ENCODE measurements around the gene HPN. TPM values are rescaled to one million over a fixed set of nuclear protein-coding genes. Genes with fewer than 3 reads are reported as not detected.
"Not testable (repeated sequence)": the region's sequence is repeated elsewhere in the genome, so short reads cannot be mapped to it uniquely, and the experiment has no call there.

HPN gene
- total RNA-seq, 2 donors from 2014 or later: 0.48 TPM; not detected in 1

DNA sequence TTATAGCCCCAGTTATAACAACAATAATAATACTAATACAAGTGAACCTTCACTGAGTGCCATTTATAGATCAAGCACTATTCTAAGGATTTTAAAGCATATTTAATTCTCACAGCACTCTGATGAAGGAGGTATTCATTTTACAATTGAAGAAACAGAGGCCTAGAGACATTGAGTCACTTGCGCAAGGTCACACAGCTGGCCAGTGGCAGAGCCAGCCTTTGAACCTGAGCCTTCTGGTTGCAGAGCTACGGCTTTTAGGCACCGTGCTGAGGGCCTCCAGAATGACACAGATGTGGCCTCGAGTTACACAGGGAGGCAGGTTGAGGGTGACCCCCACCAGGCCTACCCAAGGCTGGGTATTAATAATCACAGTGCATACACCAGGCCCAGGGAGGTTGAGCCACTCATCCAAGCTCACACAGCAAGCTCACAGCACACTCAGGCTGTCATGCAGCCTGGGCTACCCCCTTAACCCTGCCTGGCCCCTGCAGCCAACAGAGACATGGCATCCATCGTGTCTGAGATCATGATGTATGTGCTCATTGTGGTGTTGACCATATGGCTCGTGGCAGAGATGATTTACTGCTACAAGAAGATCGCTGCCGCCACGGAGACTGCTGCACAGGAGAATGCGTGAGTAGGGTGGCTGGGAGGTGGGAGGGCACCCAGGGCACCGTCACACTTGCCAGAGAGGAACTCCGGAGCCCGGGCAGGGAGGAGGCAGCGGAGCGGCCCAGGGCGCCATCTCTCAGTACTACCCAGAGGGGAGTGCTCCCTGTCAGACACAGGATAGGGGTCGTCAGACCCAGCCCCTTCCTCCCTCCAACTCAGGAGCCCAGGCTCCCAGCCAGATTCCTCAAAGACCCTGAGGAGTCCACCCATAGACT lies 2.7 kb upstream of the HPN start:
- H3K4me1 Mint-ChIP-seq: peaks cover 8% of the 10 kb centered on the region
- H3K4me3 Mint-ChIP-seq: no peak overlapping the region
- H3K27me3 Mint-ChIP-seq: no peaks in the 10 kb centered on the region
- H3K27ac Mint-ChIP-seq: no peak overlapping the region
- ATAC-seq (replicated peaks): no peak
- no peaks in the 10 kb centered on the region for H3K9me3 Mint-ChIP-seq
- H3K36me3 Mint-ChIP-seq (ENCODE audit: low read depth): no peaks in the 10 kb centered on the region

DNA sequence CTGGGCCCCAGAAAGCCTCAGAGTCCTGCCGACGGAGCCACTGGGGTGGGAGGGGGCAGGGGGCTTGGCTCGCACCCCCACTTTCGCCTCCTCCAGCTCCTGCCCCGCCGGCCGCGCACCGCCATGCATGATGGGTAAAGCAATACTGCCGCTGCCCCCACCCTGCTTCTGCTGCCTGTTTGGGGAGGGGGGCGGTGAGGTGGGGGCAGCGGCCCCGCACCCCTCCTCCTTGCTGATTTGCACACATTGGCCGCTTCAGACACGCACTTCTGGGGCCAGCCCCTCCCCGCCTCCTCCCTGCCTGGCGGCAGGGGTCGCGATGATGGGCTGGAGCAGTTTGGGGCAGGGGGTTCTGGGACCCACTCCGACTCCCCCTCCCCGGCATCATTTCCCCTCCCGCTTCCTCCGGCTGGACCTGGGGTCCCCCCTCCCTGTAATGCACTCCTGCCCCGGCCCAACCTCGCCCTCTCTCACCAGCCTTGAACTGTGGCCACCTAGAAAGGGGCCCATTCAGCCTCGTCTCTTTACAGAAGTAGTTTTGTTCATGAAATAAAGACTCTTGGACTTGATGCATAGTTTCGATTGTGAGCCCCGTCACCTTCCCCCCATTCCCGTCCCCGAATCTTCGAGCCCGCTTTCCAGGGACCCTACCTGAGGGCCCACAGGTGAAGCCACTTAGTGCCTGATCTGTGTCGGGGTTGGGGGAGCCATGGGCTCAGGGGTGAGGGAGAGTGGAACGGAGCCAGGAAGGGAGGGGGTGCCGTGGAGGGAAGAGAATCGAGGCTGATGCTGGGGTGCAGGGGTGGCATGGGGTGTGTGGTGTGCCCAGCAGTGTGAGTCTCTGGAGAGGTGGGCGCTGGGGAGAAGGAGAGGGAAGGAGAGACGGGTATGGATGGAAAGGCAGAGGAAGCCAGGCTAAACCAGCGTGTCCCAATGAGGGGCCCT lies 1.4 kb upstream of the HPN start:
- peak; percentile 37 for ATAC-seq (replicated peaks)
- Mint-ChIP-seq H3K27ac (peak overlapping the region; percentile 75), H3K4me1 (peaks cover 20% of the 10 kb centered on the region), H3K27me3 (no peaks in the 10 kb centered on the region), H3K9me3 (no peaks in the 10 kb centered on the region), H3K4me3 (peak overlapping the region; percentile 75), H3K36me3 (ENCODE audit: low read depth) (no peaks in the 10 kb centered on the region)

DNA sequence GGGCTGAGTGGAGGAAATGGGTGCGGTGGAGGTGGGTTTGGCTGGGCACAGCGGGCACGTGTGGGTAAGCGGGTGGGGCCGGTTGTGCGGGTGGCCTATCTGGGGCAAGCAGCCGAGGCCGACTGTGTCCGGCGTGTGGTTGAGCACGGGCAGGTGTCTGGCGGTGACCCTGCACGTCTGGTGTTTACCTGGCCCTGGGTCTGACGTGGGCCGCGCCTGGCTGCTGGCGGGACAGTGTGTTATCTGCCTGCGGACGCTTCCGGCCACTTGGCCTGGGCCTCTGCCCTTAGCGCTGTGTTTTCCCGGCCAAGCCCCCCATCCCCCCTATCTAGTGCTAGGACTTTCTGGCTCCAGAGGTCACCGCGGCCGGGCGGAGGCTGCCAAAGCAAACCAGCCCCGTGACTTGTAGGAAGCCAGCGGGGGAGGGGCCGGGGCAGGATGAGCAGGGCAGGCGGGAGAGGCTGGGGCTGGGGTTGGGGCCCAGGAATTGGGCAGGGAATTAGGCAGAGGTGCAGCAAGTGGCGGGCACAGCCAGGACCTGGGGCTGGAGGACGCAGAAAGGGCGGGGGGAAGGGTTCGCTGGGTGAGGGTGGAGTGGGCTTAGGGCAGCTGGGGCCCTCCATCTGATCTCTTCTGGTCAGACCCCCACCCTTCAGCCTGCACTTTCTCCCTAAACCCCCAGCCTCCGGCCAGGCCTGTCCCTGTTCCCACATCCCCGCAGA lies 534 bp upstream of the HPN start:
- H3K27ac Mint-ChIP-seq: peak overlapping the region; percentile 75
- no peaks in the 10 kb centered on the region for H3K9me3 Mint-ChIP-seq
- H3K27me3 Mint-ChIP-seq: no peaks in the 10 kb centered on the region
- ATAC-seq (replicated peaks): peak; percentile 49
- peaks cover 27% of the 10 kb centered on the region for H3K4me1 Mint-ChIP-seq
- peak overlapping the region; percentile 75 for H3K4me3 Mint-ChIP-seq
- H3K36me3 Mint-ChIP-seq (ENCODE audit: low read depth): no peaks in the 10 kb centered on the region

DNA sequence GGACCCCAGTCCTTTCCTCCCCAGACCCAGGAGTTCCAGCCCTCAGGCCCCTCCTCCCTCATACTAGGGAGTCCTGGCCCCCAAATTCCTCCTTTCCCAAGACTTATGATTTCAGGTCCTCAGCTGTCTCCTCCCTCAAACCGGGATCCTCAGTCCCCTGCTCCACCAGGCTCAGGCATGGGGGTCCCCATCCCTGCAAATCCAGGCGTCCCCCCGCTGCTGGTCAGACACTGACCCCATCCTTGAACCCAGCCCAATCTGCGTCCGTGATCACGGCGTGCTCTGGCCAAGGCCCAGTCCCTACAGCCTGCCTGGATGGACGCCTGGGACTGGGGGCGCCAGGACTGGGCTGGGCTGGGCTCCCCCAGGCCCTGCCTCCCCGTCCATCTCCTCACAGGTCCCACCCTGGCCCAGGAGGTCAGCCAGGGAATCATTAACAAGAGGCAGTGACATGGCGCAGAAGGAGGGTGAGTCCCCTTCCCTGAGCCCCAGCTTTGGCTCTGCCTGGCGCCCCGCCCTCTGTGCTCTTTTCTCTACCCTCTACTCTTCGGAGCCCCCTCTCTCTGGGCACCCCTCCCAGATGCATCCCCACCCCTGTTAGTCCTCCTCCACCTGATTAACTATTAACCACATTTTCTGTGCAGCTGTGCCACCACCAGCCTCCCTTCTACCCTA lies 672 bp downstream of the HPN start:
- Mint-ChIP-seq H3K36me3 (ENCODE audit: low read depth) (no peaks in the 10 kb centered on the region), H3K4me1 (peaks cover 27% of the 10 kb centered on the region), H3K9me3 (no peaks in the 10 kb centered on the region), H3K27ac (no peak overlapping the region), H3K4me3 (peak overlapping the region; percentile 2), H3K27me3 (no peaks in the 10 kb centered on the region)
- no peak for ATAC-seq (replicated peaks)

DNA sequence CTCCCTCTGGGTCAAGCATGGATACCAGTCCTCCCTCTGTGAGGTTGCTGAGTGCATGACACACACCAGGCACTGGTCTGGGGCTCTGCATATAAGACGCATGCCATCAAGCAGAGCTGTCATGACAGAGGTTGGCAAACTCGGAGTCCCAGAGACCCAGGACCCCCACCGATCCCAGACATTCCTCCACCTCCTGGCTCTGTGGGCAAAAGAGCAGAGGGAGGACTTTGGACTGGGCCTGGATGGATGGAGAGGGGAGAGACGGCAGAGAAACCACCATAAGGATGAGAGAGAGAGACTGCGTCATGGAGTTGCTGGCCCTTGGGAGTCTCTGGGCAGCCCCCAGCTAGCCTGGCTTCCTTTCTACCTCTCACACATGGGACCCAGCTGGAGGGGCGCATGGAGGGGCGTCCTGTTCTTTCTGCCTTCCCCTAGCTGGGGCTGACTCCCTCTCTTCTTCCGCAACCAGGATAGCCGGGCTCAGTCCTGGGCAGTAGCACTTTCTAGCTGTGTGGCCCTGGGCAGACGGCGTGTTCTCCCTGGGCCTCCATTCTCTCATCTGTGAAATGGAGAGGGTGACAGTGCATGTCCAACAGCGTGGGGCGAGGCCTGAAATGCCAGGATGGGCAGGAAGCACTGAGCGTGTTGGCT lies 1.6 kb downstream of the HPN start:
- Mint-ChIP-seq H3K4me1 (peaks cover 27% of the 10 kb centered on the region), H3K27me3 (no peaks in the 10 kb centered on the region), H3K4me3 (peak overlapping the region; percentile 2), H3K9me3 (no peaks in the 10 kb centered on the region), H3K27ac (no peak overlapping the region), H3K36me3 (ENCODE audit: low read depth) (no peaks in the 10 kb centered on the region)
- ATAC-seq (replicated peaks): no peak

DNA sequence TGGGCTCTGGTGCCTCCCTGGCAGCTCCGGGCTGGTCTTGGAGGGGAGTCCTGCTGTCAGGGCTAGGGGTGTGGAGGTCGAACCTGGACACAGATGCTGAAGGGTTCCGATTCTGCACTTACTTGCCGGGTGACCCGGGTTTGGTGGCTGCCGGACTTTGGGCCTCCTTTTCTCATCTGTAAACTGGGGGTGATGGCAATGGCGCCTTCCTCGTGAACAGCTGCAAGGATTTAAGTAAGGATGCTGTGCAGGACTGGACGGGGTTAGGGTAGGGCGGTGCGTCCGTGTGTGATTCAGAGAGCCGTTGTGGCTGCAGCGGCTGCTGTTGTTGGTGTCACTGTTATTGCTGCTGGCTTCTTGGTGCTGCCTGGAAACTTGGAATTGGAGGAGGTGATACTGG lies 2.4 kb downstream of the HPN start:
- Mint-ChIP-seq H3K9me3 (no peaks in the 10 kb centered on the region), H3K27ac (peak overlapping the region; percentile 63), H3K36me3 (ENCODE audit: low read depth) (no peaks in the 10 kb centered on the region), H3K4me1 (peaks cover 27% of the 10 kb centered on the region), H3K27me3 (no peaks in the 10 kb centered on the region), H3K4me3 (no peak overlapping the region)
- ATAC-seq (replicated peaks): no peak

DNA sequence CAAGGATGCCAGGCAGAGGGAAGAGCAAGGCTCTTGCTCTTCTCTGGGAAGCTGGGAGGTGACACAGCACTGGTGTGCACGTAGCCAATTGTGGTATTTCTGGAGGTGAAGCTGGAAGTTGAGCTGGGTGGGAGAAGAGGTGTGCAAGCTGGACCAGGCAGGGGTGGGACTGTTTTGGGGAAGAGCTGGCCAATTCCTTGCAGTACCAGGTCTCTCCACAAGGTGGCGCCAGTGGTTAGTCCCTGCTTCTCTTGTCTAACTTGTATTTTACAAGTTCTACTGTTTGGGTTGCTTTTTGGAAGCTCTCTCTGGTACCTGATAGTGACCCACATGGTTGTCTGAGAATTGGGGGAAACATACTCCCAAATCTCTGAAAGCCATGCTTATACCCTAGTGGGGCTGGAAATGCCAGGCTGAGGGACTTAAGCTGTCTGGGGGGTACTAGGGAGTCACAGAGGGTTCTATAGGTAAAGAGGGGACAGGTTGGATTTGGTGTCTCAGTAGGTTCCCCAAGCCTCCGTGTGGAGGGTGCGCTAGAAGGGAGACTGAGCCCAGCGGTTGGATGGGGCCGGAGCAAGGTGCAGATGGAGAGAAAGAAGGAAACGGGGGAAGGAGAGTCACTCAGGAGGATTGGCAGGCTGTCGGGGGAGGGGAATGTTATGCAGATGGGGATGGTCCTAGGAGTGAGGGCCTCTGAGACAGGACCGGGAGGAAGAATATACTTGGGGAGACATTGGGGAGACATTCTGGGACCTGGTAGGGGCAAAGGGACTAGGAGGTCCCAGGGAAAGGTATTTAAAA lies 3.0 kb downstream of the HPN start:
- no peaks in the 10 kb centered on the region for H3K27me3 Mint-ChIP-seq
- H3K36me3 Mint-ChIP-seq (ENCODE audit: low read depth): no peaks in the 10 kb centered on the region
- peaks cover 27% of the 10 kb centered on the region for H3K4me1 Mint-ChIP-seq
- ATAC-seq (replicated peaks): no peak
- no peak overlapping the region for H3K4me3 Mint-ChIP-seq
- H3K9me3 Mint-ChIP-seq: no peaks in the 10 kb centered on the region
- peak overlapping the region; percentile 63 for H3K27ac Mint-ChIP-seq

DNA sequence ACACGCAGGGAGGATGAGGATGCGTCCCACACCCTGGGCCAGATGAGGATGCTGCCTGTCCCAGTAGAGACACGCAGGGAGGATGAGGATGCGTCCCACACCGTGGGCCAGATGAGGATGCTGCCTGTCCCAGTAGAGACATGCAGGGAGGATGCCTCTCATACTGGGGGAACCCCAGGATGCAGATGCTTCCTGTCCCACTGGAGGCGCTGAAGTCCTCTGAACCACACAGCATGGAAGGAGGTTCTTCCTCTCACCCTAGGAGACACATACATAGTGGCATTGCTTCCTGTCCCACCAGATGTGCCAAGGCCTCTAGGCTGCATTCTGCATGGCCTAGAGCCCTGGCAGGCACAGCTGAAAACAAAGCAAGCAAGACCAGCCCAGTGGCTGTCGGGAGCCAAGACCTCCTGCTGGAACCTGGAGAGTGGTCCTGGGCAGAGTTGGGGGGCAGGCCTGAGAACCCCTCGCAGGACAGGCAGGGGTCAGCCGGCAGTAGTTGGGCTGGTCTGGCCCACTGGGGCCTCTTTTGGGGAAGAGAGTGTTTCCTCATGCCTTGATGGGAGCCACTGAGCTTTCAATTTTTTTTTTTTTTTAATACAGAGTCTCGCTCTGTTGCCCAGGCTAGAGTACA lies 4.3 kb downstream of the HPN start:
- ATAC-seq (replicated peaks): peak; percentile 80
- Mint-ChIP-seq H3K36me3 (ENCODE audit: low read depth) (no peaks in the 10 kb centered on the region), H3K27me3 (no peaks in the 10 kb centered on the region), H3K4me1 (peaks cover 20% of the 10 kb centered on the region), H3K4me3 (no peak overlapping the region), H3K9me3 (no peaks in the 10 kb centered on the region), H3K27ac (peak overlapping the region; percentile 50)

DNA sequence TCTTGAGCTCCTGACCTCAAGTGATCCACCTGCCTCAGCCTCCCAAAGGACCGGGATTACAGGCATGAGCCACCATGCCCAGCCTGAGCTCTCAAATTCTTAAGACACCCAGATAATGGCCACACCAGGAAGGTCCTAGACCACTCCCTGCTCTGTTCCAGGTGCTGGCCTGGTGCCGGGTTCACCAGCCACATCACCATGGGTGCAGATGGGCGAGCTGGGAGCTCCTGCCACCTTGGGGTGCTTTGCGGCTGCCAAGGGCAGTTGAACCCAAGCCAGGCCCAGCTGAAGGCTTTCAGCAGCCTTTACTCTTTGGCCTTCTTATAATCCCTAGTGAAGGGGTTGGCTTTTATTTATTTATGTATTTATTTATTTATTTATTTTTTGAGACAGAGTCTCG lies 4.9 kb downstream of the HPN start:
- Mint-ChIP-seq H3K4me1 (peaks cover 20% of the 10 kb centered on the region), H3K9me3 (no peaks in the 10 kb centered on the region), H3K27ac (no peak overlapping the region), H3K36me3 (ENCODE audit: low read depth) (no peaks in the 10 kb centered on the region), H3K4me3 (no peak overlapping the region), H3K27me3 (no peaks in the 10 kb centered on the region)
- no peak for ATAC-seq (replicated peaks)

DNA sequence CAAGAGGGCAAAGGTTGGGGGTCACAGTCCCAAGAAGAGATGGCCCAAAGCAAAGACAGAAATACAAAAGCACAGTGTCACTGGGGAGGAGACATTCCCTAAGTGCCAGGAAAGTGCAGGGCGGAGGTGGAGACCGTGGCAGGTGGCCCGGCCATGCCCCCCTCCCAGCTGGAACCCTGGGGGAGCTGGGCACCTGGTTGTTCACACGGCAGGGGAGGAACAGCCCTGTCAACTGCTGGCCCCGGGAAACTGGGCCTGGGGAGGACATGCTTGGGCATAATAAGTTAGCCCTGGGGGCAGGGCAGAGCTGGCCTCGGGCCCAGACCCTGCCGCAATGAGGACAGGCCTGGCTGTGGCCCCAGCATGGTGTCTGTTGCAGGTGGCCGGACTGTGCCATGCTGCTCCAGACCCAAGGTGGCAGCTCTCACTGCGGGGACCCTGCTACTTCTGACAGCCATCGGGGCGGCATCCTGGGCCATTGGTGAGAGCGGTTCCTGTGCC lies 7.4 kb downstream of the HPN start:
- H3K9me3 Mint-ChIP-seq: no peaks in the 10 kb centered on the region
- no peak for ATAC-seq (replicated peaks)
- H3K27me3 Mint-ChIP-seq: no peaks in the 10 kb centered on the region
- peaks cover 20% of the 10 kb centered on the region for H3K4me1 Mint-ChIP-seq
- H3K36me3 Mint-ChIP-seq (ENCODE audit: low read depth): no peaks in the 10 kb centered on the region
- H3K27ac Mint-ChIP-seq: no peak overlapping the region
- H3K4me3 Mint-ChIP-seq: no peak overlapping the region

DNA sequence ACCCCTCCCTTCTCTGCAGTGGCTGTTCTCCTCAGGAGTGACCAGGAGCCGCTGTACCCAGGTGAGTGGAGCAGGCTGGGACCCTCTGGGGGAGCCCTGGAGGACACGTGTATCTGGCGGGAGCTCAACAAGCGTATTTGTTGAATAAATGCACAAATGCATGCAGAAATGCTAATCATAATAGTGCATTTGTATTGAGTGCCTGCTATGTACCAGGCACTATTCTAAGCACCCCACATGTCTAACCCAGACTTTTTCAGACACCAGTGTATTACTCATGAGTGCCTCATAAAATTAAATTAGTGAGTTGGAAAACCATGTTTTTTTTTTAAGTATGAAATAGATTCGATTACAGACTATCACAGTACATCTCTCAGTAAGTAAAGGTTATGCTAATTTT lies 7.9 kb downstream of the HPN start:
- H3K36me3 Mint-ChIP-seq (ENCODE audit: low read depth): no peaks in the 10 kb centered on the region
- H3K9me3 Mint-ChIP-seq: no peaks in the 10 kb centered on the region
- no peak for ATAC-seq (replicated peaks)
- no peak overlapping the region for H3K4me3 Mint-ChIP-seq
- no peaks in the 10 kb centered on the region for H3K27me3 Mint-ChIP-seq
- no peak overlapping the region for H3K27ac Mint-ChIP-seq
- peaks cover 15% of the 10 kb centered on the region for H3K4me1 Mint-ChIP-seq

DNA sequence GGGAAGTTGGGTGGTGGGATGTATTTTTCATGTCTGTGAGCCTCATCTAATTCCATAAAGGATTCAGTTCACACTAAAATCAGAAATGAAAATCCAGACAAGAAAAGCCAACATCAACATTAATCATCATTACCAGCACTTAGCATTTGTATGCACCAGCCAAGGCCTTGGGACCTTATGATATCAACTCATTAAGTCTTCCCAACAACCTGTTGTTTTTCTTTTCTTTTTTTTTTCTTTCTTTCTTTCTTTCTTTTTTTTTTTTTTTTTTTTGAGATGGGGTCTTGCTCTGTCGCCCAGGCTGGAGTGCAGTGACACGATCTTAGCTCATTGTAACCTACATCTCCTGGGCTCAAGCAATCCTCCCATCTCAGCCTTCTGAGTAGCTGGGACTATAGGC lies 9.1 kb downstream of the HPN start:
- H3K27ac Mint-ChIP-seq; H3K36me3 Mint-ChIP-seq (ENCODE audit: low read depth); H3K27me3 Mint-ChIP-seq; ATAC-seq (replicated peaks); H3K4me3 Mint-ChIP-seq; H3K9me3 Mint-ChIP-seq; H3K4me1 Mint-ChIP-seq: not testable (repeated sequence)
